ENCODE data around the gene LRCH4.

The LRCH4 gene

DNA sequence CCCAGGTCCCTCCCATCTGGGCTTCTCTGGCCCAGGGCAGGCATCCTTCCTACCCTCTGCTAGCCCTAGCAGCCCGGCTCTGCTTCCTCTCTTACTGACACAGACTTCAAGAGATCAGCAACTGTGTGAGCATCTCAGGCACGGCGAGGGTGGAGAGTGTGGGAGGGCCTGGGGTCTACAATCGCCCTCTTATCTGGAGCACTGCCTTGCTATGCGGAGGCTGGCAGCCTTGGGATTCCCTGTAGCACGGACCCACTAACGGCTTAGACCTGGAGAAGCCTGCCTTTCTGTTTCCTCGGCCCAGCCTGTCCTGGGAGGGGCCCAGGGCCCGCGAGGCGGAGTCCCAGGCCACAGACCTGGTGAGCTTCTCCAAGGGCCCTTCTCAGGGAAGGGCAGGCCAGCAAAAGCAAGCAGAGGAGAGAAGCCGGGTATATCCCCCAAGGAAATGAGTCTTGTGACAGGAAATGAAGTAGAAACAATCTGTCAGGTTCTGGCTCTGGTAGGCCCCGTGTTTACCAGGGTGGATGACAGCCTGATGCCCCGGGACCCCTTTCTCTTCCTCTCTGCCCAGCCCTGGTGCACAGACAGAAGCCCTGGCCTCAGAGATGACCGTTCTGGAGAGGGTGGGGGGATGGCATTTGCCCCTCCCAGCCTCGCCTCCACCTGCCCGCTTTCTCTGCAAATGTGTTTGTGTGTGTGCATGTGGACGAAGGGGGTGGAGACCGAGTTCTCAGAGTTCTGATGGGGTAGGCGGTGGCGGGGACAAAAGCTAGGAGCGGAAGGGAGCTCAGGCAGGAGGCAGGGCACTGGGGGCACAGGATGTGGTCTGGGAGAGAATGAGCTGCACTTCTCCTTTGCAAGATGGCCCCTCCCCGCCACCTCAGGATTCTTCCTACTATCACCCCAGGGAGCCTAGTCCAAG, 2.5 kb downstream of the LRCH4 start:
- peak overlapping the region; percentile 48 for H3K27ac ChIP-seq (ENCODE audit: low read depth, low read length)
- peaks cover 0 to 45% (median 38%) of the 10 kb centered on the region in 5 donors for H3K36me3 ChIP-seq (ENCODE audit: control insufficient read depth in 5 of 5, insufficient read depth in 5 of 5, low read length in 5 of 5)
- peak overlapping the region in 3 of 5 donors; percentile 52 to 57 (median 55) for H3K9ac ChIP-seq (ENCODE audit: low read length in 5 of 5)
- no peaks in the 10 kb centered on the region for H3K27me3 ChIP-seq (ENCODE audit: control insufficient read depth in 5 of 5, insufficient read depth in 4 of 5, low read length in 5 of 5)
- peak overlapping the region; percentile 11 to 70 (median 43) for H3K4me3 ChIP-seq (ENCODE audit: low read depth in 1 of 5, low read length in 5 of 5)
- no peaks in the 10 kb centered on the region for H3K9me3 ChIP-seq (ENCODE audit: control insufficient read depth in 5 of 5, low read length in 5 of 5)
- H3K4me1 ChIP-seq (ENCODE audit: control insufficient read depth in 5 of 5, insufficient read depth in 5 of 5, low read length in 5 of 5): peaks cover 11 to 45% (median 44%) of the 10 kb centered on the region in 5 donors

DNA sequence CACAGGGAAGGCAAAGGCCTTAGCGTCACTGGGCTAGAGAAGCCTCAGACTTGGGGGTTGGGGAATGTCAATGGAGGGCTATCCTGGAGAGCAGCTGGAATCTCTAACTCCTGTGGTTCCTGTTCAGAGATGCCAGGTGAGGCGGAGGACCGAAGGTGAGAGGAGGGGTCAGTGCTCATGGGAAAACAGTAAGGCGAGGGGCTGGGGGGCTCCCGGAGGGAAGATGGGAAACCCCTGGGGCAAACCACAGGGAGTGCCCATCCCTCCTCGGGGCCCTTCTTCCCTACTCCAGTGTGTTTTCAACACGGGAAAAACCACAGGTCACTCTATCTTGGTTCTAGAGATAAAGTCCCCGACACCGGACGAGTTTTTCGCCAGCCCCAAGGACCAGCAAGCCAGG, 3.3 kb downstream of the LRCH4 start:
- H3K9ac ChIP-seq (ENCODE audit: low read length in 5 of 5): peak overlapping the region in 2 of 5 donors; percentile 41 to 56
- H3K9me3 ChIP-seq (ENCODE audit: control insufficient read depth in 5 of 5, low read length in 5 of 5): no peaks in the 10 kb centered on the region
- no peak overlapping the region for H3K27ac ChIP-seq (ENCODE audit: low read depth, low read length)
- H3K4me1 ChIP-seq (ENCODE audit: control insufficient read depth in 5 of 5, insufficient read depth in 5 of 5, low read length in 5 of 5): peaks cover 11 to 45% (median 44%) of the 10 kb centered on the region in 5 donors
- peak overlapping the region in 1 of 5 donors; percentile 40 for H3K4me3 ChIP-seq (ENCODE audit: low read depth in 1 of 5, low read length in 5 of 5)
- no peaks in the 10 kb centered on the region for H3K27me3 ChIP-seq (ENCODE audit: control insufficient read depth in 5 of 5, insufficient read depth in 4 of 5, low read length in 5 of 5)
- H3K36me3 ChIP-seq (ENCODE audit: control insufficient read depth in 5 of 5, insufficient read depth in 5 of 5, low read length in 5 of 5): peaks cover 0 to 52% (median 45%) of the 10 kb centered on the region in 5 donors

GRCh38 chr7:100582041-100582579, 3.8 kb downstream of the LRCH4 start:
- peaks cover 11 to 43% (median 43%) of the 10 kb centered on the region in 5 donors for H3K4me1 ChIP-seq (ENCODE audit: control insufficient read depth in 5 of 5, insufficient read depth in 5 of 5, low read length in 5 of 5)
- no peaks in the 10 kb centered on the region for H3K9me3 ChIP-seq (ENCODE audit: control insufficient read depth in 5 of 5, low read length in 5 of 5)
- peaks cover 0 to 57% (median 50%) of the 10 kb centered on the region in 5 donors for H3K36me3 ChIP-seq (ENCODE audit: control insufficient read depth in 5 of 5, insufficient read depth in 5 of 5, low read length in 5 of 5)
- H3K9ac ChIP-seq (ENCODE audit: low read length in 5 of 5): peak overlapping the region in 1 of 5 donors; percentile 53
- H3K27me3 ChIP-seq (ENCODE audit: control insufficient read depth in 5 of 5, insufficient read depth in 4 of 5, low read length in 5 of 5): no peaks in the 10 kb centered on the region
- no peak overlapping the region for H3K27ac ChIP-seq (ENCODE audit: low read depth, low read length)
- H3K4me3 ChIP-seq (ENCODE audit: low read depth in 1 of 5, low read length in 5 of 5): no peak overlapping the region

DNA sequence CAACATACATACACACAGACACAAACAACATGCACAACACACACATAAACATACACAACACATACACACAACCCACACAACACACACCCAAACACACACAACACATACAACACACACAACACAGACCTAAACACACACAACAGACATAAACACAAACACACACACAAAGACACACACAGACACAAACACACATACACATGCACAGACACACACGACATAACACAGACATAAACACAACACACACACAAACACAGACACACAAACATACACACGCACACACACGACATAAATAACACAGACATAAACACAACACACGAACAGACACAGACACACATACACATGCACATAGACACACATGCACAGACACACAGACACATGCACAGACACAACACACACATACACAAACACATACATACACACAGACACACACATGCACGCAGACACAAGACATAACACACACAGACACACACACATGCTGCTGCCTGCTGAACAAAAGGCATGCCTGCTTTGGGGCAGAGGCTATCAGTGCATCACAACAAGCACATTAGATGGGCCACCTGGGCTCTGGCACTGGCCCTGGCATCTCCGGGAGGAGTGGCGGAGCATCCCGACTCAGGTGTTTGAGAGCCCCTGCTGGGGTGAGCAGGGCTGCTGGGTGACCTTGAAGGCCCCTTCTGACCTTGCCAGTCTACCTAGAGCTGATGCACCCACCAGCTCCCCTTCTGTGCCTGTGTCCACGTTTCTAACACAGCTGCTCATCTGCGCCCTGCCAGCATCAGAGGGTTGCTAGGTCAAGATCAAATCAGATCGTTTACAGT, 5.3 kb downstream of the LRCH4 start:
- peaks cover 0 to 72% (median 65%) of the 10 kb centered on the region in 5 donors for H3K36me3 ChIP-seq (ENCODE audit: control insufficient read depth in 5 of 5, insufficient read depth in 5 of 5, low read length in 5 of 5)
- peaks cover 10 to 37% (median 36%) of the 10 kb centered on the region in 5 donors for H3K4me1 ChIP-seq (ENCODE audit: control insufficient read depth in 5 of 5, insufficient read depth in 5 of 5, low read length in 5 of 5)
- no peak overlapping the region for H3K4me3 ChIP-seq (ENCODE audit: low read depth in 1 of 5, low read length in 5 of 5)
- no peak overlapping the region for H3K9ac ChIP-seq (ENCODE audit: low read length in 5 of 5)
- H3K9me3 ChIP-seq (ENCODE audit: control insufficient read depth in 5 of 5, low read length in 5 of 5): no peaks in the 10 kb centered on the region
- no peak overlapping the region for H3K27ac ChIP-seq (ENCODE audit: low read depth, low read length)
- H3K27me3 ChIP-seq (ENCODE audit: control insufficient read depth in 5 of 5, insufficient read depth in 4 of 5, low read length in 5 of 5): no peaks in the 10 kb centered on the region

GRCh38 chr7:100578246-100579183, 7.4 kb downstream of the LRCH4 start:
- Histone ChIP-seq H3K9me3 (ENCODE audit: control insufficient read depth in 5 of 5, low read length in 5 of 5) (no peaks in the 10 kb centered on the region), H3K4me3 (ENCODE audit: low read depth in 1 of 5, low read length in 5 of 5) (no peak overlapping the region), H3K27ac (ENCODE audit: low read depth, low read length) (no peak overlapping the region), H3K9ac (ENCODE audit: low read length in 5 of 5) (no peak overlapping the region), H3K27me3 (ENCODE audit: control insufficient read depth in 5 of 5, insufficient read depth in 4 of 5, low read length in 5 of 5) (no peaks in the 10 kb centered on the region), H3K4me1 (ENCODE audit: control insufficient read depth in 5 of 5, insufficient read depth in 5 of 5, low read length in 5 of 5) (peaks cover 2 to 17% (median 16%) of the 10 kb centered on the region in 5 donors), H3K36me3 (ENCODE audit: control insufficient read depth in 5 of 5, insufficient read depth in 5 of 5, low read length in 5 of 5) (peaks cover 0 to 90% (median 76%) of the 10 kb centered on the region in 5 donors)

- Histone ChIP-seq H3K4me3 (ENCODE audit: low read depth in 1 of 5, low read length in 5 of 5) (no peak overlapping the region), H3K36me3 (ENCODE audit: control insufficient read depth in 5 of 5, insufficient read depth in 5 of 5, low read length in 5 of 5) (peaks cover 0 to 93% (median 75%) of the 10 kb centered on the region in 5 donors)
These were observed 8.4 kb downstream of the LRCH4 start for GRCh38 chr7:100577507-100577906.

GRCh38 chr7:100577103-100577502, 8.8 kb downstream of the LRCH4 start:
- H3K27me3 ChIP-seq (ENCODE audit: control insufficient read depth in 5 of 5, insufficient read depth in 4 of 5, low read length in 5 of 5): no peaks in the 10 kb centered on the region
- no peak overlapping the region for H3K27ac ChIP-seq (ENCODE audit: low read depth, low read length)
- H3K36me3 ChIP-seq (ENCODE audit: control insufficient read depth in 5 of 5, insufficient read depth in 5 of 5, low read length in 5 of 5): peaks cover 0 to 89% (median 73%) of the 10 kb centered on the region in 5 donors
- H3K9me3 ChIP-seq (ENCODE audit: control insufficient read depth in 5 of 5, low read length in 5 of 5): no peaks in the 10 kb centered on the region
- no peak overlapping the region for H3K4me3 ChIP-seq (ENCODE audit: low read depth in 1 of 5, low read length in 5 of 5)
- no peak overlapping the region for H3K9ac ChIP-seq (ENCODE audit: low read length in 5 of 5)
- peaks cover 0 to 3% (median 2%) of the 10 kb centered on the region in 5 donors for H3K4me1 ChIP-seq (ENCODE audit: control insufficient read depth in 5 of 5, insufficient read depth in 5 of 5, low read length in 5 of 5)

More at GRCh38 chr7:100577507-100577906, 8.4 kb downstream of the LRCH4 start:
- Histone ChIP-seq H3K4me1 (ENCODE audit: control insufficient read depth in 5 of 5, insufficient read depth in 5 of 5, low read length in 5 of 5) (peaks cover 0 to 7% (median 6%) of the 10 kb centered on the region in 5 donors), H3K9ac (ENCODE audit: low read length in 5 of 5) (no peak overlapping the region), H3K9me3 (ENCODE audit: control insufficient read depth in 5 of 5, low read length in 5 of 5) (no peaks in the 10 kb centered on the region), H3K27ac (ENCODE audit: low read depth, low read length) (no peak overlapping the region), H3K27me3 (ENCODE audit: control insufficient read depth in 5 of 5, insufficient read depth in 4 of 5, low read length in 5 of 5) (no peaks in the 10 kb centered on the region)

GRCh38 chr7:100576384-100576993, 9.4 kb downstream of the LRCH4 start:
- Histone ChIP-seq H3K9me3 (ENCODE audit: control insufficient read depth in 5 of 5, low read length in 5 of 5) (no peaks in the 10 kb centered on the region), H3K27ac (ENCODE audit: low read depth, low read length) (no peak overlapping the region), H3K27me3 (ENCODE audit: control insufficient read depth in 5 of 5, insufficient read depth in 4 of 5, low read length in 5 of 5) (no peaks in the 10 kb centered on the region), H3K4me3 (ENCODE audit: low read depth in 1 of 5, low read length in 5 of 5) (no peak overlapping the region), H3K9ac (ENCODE audit: low read length in 5 of 5) (no peak overlapping the region), H3K4me1 (ENCODE audit: control insufficient read depth in 5 of 5, insufficient read depth in 5 of 5, low read length in 5 of 5) (no peaks in the 10 kb centered on the region), H3K36me3 (ENCODE audit: control insufficient read depth in 5 of 5, insufficient read depth in 5 of 5, low read length in 5 of 5) (peaks cover 0 to 83% (median 67%) of the 10 kb centered on the region in 5 donors)

Data from subcutaneous abdominal adipose tissue (tissue), 5 donors.